Suppressor macrophage (primary cell): ENCODE measurements around the gene TNKS2.

Experiments used
- DNase-seq, 4 experiments: peaks; one replicate each; pipeline ENCODE4 v3.0.0-alpha.2; 2020 to 2022

TNKS2 gene

DNA sequence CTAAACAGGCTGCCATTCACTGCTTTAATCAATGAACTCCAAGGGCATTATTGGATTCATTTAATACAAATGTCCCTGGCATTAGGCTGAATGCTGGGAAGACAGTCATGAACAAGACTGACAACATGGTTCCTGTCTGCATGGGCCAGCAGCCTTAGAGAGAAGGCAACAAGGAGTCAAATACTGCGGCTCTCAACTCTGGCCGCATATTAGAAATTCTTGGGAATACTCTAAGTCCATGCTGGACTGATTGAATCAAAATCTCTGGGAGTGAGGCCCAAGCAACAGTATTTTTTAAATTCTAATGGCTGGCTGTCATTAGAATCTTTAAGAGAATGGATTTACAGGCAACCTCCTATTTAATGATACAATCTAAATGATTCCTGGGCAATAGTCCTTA lies 76.9 kb downstream of the TNKS2 start:
- DNase-seq, result no peak

DNA sequence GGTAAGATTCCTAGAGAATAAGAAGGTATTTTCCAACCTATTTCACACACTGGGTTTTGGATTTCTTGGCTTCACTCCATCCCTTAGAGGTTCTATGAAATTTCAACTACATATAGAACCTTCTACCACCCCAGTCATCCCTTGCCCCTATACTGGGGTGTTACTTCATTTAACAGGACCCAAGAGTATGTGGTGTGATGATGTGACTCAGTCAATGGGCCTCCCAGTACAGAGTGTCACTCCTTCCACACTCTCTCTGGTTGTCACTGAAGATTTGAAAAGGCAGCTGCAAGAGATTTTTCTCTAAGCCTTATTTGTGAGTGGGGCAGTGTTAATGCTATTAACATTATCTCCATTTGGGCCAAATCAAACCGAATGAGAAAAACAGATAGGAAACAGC lies 77.6 kb downstream of the TNKS2 start:
- DNase-seq, result no peak

DNA sequence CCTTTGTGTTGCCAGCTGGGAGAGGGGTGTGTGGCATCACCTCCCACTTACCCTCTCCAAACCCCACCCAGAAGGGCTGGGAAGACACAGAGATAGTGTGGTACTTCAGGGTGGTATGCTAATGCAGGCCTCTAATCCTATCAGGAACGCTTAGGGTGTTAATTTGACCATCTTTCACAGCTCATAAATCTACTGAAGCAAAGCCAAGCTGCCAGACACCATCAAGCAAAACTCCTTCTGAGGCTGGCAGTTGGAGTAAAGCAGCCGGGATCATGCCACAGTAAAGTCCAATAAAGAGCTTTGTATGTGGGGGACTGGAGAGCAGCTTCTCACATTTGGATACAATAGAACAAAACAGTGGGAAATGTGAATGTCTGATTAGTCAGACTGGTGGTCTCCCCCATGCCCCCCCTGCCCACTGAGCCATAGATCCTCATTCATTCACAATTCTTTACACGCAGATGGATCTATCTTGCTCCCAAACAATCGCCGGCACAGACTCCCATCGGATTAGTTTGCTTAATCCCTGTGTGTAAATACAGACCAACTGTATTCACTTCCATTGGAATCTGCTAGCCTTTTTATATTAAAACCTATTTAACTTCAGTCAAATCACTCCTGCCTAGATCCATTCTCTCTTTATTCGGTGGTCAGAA lies 81.4 kb downstream of the TNKS2 start:
- no peak for DNase-seq

DNA sequence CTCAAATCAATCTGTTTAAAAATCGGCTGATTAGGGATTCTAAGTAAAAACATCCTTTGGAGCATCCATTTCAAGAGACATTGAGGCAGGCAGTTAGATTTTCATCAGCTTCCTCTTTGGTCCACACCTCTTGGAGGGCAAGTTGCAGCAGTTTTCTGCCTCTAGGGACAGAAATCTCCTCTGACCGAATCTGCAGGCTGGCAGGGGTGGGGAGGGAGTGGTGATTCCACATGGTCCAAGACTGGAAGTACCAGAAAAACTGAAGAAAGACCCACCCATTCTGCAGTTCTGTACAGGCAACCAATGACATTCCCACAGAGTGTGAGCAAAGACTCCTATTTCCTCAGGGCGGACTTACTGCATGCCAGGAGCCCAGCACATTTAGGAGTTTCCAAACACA lies 82.1 kb downstream of the TNKS2 start:
- no peak for DNase-seq

DNA sequence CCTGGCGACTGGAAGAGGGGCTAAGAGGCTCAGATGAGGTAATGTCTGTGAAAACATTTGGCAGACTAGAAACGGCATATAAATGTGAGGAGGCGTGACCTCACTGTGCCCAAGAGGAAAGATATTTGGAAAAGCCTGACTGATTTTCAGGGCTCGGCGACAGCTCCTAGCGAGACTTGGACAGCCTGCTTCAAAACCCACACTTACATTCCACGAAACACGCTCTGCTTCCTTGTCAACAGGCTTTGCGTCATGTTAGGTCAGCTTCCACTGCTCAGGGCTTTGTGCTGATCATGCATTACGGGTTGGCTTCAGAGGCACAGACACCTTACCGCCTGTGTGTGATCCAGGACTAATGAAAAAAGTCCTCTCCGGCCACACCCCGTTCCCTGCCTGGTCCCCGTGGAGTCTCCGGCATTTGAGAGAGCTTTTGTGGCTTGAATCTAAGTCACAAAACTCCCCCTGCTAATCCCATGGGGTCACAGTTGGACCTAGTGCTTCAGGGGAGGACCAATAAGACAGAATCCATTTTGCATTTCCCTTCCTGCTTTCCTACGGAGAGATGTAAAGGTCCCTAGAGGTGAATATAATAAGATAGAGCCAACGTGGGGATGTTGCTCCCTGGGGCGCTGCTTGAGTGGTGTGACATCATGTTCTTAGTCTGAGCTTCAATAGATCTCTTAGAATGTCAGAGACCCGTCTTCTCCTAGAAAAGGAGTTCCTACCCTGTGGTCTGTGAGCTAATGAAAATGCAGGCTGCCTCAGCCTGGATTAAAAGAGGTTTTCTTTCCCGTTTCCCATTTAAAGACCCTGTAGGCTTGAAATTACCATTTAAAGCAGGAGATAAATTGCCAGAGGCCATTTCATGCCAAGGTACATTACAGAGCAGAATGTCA lies 85.6 kb downstream of the TNKS2 start:
- DNase-seq, result no peak

DNA sequence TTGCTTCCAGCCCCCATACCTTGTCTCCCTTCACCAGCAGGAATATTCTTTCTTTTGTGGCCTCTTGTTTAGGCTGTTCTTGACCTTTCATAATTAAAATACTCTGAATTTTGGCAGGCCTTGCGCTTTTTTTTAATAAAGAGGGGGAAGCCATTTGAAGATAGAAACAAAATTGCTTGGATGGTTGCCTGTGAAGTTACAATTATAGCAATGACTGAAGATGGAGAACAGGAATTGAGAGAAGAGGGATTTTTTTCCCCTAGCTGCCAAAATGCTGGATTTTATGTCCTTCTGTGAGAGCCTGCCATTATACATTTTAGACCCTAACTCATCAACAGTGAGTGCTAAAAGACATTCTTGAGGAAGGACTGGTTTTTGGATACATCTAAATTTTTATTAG lies 86.3 kb downstream of the TNKS2 start:
- no peak for DNase-seq

DNA sequence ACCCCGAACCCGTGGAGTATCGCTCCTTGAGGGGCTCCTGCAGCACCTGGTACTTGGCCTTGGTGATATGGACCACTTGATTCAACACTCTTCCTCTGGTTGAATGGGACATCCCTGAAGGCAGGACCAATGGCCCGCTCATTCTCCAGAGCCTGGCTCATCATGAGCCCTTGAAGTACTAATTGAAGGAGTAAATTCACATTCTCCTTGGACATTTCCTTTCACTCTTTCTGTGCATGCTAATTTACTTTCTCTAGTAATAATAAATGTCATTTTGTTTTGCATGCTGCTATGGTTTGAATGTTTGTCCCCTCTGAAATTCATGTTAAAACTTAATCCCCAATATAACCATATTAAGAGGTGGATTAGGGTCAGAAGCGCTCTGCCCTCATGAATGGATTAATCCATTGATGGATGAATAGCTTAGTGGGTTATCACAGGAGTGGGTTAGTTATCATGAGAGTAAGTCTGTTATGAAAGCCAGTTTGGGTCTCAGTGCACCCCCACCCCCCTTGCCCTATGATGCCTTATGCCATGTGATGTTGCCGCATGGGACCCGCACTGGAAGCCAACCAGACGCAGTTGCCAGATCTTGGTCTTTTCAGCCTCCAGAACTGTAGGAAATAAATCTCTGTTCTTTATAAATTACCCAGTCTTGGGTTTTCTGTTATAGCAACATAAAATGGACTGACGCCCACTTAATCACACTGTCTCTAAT lies 87.3 kb downstream of the TNKS2 start:
- DNase-seq, result no peak

DNA sequence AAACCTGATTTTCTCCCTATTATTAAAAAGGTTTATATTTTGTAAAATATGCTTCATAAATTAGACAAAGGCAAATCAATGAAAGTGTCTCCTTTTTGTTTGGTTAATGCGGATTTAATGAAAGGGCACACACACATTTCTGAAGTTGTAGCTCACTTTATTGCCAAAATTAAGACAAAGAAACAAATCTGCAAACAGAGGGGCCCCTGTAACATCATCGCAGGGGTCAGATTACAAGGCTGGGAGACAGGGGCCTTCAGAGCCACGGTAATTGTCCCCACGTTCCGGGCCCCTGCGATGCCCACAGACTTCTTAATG lies 88.7 kb downstream of the TNKS2 start:
- DNase-seq, result no peak

DNA sequence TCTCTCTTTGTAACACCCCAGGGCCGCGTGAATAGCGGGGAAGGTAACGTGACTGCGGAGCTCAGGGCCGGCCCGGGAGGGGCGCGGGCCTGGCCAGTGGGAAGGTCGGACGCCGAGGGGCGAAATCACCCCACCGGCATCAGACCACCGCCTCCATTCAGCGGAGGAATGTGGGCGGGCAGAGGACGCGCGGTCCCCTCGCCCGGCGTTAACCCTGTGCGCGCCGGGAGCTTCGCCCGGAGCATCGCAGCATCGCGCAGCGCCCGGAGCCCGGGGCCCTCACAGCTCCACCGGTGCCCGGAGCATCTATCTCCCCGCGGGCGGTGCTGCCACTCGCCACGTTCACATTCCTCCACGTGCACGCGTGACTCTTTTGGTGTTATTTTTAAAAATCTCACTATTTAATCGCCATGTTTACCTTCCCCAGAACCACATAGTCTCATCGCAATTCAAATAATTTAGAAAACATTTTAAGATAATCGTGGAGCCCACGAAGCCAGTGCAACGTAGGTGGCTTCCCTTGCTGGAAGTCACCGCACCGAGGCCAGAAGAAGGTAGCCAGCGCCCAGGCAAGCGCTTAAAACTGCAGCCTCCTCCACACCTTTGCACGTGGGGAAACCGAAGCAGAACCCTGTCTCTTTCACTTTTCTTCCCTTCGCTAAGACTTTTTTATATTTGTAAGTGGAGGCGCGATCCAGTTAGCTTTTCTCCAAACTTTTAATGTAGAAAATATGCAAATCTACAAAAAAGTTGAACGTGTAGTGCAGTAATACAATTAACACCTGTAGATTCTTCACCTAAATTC lies 89.2 kb downstream of the TNKS2 start:
- peak in 2 of 4 experiments; percentile 27 to 44 for DNase-seq

DNA sequence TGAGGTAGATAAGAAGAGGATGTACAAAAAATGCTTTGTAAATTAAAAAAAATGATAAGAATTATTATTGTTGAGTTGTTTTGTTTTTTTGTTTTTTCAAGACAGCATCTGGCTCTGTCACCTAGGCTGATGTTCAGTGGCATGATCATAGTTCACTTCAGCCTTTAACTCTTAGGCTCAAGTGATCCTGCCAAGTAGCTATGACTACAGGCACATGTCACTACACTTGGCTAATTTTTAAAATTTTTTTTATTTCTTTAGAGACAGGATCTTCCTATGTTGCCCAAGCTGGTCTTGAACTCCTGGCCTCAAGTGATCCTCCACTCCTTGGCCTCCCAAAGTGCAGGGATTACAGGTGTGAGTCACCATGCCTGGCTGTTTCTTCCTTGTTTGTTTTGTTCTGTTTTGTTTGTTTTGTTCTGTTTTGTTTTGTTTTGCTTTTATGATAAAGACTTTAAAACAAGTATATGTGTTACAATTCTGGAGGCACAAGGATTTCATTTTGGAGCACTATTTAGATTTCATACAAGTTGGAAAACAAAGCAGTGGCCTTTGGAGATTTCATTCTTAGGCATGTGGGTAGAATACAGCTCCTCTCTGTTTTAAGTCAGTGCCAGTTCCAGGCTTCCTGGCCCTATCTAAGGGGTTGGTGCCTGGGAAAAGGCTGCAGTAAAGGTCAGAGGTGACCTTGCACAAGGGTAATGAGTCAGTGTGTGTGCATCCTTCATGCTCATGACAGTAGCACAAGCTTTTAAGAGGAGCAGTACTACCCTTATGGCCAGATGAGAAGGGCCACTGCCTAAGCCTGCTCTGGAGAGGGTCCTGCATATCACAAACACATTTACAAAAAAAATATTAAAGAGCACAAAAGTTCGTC lies 93.1 kb downstream of the TNKS2 start:
- peak; percentile 69 to 85 (median 70) for DNase-seq

DNA sequence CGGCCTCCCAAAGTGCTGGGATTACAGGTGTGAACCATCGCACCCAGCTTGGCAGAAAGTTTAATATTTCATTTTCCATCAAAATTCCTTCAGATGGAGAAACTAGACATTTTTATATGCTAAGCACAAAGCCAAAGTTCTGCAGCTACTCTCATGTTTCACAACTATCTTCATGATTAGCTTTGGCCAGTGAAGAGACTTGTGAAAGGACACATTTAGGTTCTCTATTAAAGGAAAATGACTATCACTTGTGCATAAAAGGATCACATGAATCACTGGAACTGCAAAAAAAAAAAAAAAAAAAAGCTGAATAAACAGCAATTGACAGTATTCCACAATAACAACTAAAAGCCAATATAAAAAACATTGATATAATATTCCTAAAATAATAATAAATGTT lies 94.8 kb downstream of the TNKS2 start:
- DNase-seq, result peak in 3 of 4 experiments; percentile 10 to 75 (median 52)

DNA sequence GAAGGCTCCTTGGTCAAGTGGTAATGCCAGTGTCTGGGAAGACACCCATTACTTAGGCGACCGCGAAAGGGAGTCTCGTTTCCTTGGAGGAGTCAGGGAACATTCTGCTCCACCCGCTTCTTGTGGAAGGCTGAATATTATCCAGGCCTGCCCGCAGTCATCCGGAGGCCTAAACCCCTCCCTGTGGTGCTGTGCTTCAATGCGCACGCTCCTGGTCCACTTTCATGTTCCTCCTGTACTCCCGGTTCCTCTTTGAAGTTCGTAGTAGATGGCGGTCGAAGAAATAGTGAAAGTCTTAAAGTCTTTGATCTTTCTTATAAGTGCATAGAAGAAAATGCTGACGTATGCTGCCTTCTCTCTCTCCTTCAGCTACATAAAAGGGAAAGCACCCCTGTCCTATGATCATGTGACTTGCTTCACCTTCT lies 96.0 kb downstream of the TNKS2 start:
- DNase-seq, result peak in 2 of 4 experiments; percentile 31 to 51

DNA sequence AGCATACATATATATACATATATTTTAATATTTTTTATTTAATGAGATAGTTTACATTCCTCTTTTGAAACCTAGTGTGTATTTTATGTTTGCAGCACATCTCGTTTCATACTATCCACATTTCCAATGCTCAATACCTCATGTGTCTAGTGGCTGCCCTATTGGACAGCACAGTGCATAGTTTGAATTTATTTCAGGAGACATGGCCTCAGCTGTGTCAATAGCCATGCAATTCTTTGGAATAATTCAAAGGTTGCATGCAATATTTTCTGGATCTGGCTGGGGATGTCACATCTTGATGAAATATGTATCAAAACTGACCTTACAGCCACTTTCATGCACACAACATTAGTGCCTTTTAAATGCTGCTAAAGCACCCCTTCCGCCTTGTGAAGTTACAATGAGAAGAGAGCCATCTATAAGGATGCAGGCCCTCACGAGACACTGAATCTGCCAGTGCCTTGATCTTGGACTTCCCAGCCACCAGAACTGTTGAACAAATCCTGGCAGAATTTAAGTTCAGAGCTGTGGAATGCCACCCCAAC lies 98.1 kb downstream of the TNKS2 start:
- no peak for DNase-seq

DNA sequence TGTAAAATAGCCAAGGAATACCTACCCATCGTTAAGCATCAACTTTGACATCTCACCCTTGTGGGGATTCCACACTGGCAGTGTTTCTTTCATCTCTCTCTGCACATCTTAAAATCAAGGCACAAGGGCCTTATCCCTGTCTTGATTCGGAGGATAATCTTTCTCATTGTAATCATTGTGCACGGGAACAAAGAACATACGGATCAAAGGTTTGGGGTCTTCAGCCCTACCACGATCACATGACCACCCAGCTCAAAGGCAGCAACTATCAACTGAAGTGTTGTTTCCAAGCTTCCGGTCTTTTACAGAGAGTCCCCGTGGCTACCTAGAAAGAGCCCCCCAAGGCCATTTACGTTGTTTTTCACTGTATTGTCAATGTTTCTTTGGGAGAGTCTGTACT lies 99.2 kb downstream of the TNKS2 start:
- DNase-seq, result no peak

DNA sequence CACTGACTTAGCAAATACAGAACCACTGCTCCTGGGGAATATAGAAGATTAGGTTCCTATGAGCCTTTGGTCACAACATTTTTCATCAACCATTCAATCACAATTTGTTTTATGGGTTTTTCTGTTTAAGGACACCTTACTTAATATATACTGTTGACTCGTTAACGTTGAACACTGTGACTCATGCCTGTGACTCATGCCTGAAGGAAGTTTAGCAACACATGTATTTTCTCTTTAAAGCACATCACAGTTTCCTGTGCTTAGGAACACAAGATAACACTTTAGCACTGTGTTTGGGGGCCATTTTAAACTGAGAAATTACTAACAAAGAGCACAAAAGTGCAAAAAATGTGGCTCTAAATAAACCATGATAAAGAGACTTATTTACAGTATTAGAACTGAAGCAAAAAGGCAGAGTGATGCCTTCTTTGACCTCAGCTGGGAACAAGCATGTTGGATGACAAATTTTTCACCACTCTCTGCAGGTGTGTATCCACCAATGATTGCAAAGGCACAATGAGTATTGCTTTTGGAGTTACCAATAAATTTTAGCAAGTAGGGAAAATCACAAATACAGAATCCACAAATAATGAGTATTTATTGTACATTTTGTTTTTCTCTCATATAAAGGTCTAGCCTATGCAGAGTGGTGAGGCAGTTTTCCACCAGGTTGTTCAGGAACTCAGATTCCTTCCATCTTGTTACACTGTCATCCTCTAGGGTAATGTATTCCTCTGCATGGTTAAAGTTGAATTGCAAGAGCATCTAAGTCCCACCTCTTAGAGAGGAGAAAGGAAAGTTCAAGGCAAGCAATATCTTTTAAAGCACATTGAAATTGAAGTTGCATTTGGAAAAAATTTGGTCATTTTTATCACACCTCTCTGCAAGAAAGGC lies 103.8 kb downstream of the TNKS2 start:
- DNase-seq, result peak; percentile 71 to 93 (median 86)

DNA sequence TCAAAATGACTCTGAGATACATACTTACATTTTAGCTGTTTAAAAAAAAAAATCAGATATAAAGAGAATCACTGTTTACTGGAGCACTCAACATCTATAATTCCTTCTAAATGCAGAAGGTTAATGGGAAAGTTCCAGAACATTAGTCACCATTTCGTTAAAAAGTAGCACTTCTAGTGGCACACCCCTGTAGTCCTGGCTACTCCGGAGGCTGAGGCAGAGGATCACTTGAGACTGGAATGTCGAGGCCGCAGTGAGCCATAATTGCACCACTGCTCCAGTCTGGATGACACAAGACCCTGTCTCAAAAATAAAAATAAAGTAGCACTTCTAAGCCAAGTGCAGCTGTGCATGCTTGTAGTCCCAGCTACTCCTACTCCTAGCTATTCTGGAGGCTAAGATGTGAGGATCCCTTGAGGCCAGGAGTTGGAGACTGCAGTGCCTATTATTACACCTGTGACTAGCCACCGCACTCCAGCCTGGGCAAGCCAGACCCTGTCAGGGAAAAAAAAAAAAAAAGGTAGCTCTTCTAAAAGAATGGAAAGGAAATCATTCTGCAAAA lies 108.9 kb downstream of the TNKS2 start:
- DNase-seq, result no peak

DNA sequence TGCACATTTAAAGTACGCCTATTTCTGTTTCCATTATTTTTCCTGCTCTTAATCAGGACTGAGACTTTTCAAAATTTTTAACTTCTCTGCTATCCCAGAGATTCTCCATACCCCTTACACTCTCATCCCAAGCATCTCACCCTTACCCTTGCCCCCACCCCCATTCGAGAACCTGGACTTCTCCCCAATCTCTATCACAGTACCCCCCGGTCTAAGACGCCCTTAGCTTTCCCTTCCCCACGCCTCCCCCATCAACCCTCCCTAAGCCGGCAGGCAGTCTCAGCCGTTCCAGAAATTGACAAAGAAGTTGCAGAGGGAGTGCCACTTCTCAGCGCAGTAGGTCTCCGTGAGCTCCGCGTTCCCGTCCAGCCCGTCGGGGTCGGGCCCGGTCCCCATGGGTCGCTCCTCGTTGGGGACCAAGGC lies 109.7 kb downstream of the TNKS2 start:
- DNase-seq, result peak in 1 of 4 experiments; percentile 26

DNA sequence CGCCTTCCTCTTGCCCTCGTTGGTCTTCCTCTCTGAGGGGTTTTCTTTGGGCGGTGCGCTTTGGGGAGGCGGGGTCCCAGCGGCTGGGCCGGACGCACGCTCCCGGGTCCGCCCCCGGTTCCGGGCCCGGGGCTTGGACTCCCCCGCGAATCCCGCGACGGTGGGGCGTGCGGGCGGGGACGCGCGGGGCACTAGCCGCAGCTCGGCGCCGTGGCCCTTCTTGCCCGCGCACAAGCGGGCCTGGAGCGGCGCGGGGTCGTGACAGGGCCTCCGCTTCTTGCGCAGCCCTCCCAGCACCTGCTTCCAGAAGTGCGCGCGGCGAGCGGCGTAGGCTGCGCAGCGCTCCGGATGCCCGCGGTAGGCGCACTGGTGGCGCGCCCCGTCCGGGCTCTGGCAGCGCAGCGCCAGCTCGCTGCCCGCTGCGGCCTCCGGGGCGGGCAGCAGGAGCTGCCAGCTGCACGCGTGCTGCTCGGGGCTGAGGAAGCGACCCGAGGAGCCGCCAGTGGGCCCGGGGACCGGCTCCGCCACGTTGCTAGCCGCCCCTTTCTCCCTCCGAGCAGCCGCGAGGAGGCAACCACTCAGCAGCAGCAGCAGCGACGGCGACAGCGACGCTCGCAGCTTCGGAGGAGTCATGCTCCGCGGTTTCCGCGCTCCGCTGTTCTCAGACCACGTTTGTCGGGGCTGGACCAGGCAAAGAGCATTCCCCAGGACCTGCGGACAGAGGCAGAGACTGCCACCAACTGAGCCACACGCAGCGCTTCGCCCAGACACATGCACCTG lies 110.3 kb downstream of the TNKS2 start:
- peak; percentile 85 to 91 (median 88) for DNase-seq

DNA sequence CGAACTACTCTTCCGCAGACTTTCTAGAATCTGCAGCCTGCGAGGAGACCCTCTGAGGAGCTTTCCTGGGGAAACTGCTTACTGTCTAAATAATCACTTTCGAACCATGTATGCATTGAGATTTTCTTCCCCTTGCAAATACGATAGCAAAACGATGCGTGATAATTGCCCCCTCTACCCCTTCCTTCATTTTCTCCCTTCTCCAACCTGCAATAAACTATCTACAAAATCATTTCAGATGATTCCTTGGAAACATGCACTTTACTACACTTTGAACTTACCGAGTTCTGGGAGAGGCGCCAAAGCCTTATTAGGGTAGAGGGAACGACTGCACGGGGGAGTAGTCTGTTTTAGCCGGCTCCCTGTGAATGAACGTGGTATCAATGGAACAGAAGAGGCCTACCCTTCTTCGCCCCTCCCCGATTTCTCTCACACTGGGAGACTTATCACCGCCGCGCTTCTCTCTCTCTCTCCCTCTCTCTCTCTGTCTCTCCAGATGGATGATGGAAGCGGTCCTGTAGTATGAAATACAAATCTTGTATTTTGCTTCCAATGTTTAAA lies 111.0 kb downstream of the TNKS2 start, which contains the start of gene FGFBP3:
FGFBP3 (minus strand) TSS at position 370 of the 561 bp plus-strand sequence. CDS start 517 bp downstream, outside the sequence.
- peak; percentile 6 to 37 (median 27) for DNase-seq
